Stimulated activated memory B cell treated with anti-CD40 and anti-IgM and Interleukin-4, amounts not matched to agents 10 μg/mL and 1 μg/mL and 100 μg/mL, for 72 hours (primary cell): ENCODE results near the gene PSD2.

ENCODE experiments used
- ATAC-seq: fragments of 150-1000 bp; cut with Tn5 transposase; 2 replicates; pipeline ENCODE4 v1.10.0; 2021
- H3K27ac Mint-ChIP-seq: one replicate; pipeline ENCODE4 v1.8.0; 2022; ENCODE audit warnings: mild to moderate bottlenecking, mixed read lengths
- H3K27me3 Mint-ChIP-seq: one replicate; pipeline ENCODE4 v1.8.0; 2022; ENCODE audit warnings: mixed read lengths
- H3K36me3 Mint-ChIP-seq: one replicate; pipeline ENCODE4 v1.8.0; 2022; ENCODE audit warnings: mixed read lengths
- H3K4me1 Mint-ChIP-seq: one replicate; pipeline ENCODE4 v1.8.0; 2022; ENCODE audit warnings: mixed read lengths
- H3K4me3 Mint-ChIP-seq: one replicate; pipeline ENCODE4 v1.8.0; 2022; ENCODE audit warnings: mild to moderate bottlenecking, moderate library complexity, mixed read lengths
- H3K9me3 Mint-ChIP-seq: one replicate; pipeline ENCODE4 v1.8.0; 2022; ENCODE audit warnings: mixed read lengths

The PSD2 gene

DNA sequence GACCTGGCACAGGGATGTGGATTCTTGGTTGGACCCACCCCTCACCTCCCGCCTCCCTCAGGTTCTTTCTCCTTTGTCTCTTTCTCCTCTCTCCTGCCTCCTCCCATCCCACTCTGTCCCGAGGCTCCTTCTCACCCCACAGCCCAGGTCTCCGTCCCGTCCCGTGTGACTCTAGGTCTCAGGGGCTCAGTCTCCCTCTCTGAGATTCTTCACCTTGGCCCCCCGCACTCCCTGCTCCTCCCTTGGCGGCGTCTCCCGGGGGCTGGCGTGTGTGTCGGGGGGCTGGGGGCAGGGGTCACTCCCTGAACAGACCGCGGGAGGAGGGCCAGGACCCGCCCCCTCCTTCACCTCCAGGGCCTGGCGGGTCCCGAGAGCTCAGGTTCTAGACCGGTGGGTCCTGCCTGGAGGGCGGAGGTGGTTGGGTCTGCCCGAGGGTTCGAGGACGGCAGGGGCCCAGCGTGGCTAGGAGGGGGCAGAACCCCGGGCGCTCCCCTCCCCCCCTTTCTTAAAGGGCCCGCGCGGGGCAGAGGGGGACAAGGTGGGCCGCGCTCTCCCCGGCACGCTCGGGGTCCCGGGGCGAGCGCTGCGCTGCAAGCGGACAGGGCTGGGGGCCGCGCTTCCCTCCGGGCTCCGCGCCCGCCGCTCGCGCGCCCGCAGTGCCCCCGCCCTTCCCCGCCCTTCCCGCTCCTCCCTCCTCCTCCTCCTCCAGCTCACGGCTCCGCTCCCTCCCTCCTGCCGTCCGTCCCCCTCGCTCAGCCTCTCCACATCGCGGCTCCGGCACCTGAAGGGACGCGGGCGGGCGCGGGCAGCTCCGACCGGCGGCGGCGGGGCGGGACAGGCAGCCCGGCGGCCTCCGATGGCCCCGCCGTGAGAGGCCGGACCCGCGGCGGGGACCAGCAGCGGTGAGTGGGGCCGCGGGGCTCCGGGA, at the start of gene PSD2:
Gene PSD2 (plus strand): TSS at position 735 of the 928 bp plus-strand sequence. CDS start 13,633 bp downstream, outside the sequence.
- no peaks in the 10 kb centered on the region for H3K36me3 Mint-ChIP-seq
- peaks cover 6% of the 10 kb centered on the region for H3K4me1 Mint-ChIP-seq
- no peaks in the 10 kb centered on the region for H3K9me3 Mint-ChIP-seq
- H3K4me3 Mint-ChIP-seq = peak within 1 kb of the TSS; percentile 27
- no peak within 1 kb of the TSS for H3K27ac Mint-ChIP-seq
- peak; percentile 21 for ATAC-seq
- H3K27me3 Mint-ChIP-seq = peaks cover 79% of the 10 kb centered on the region

- Mint-ChIP-seq H3K27ac (peak overlapping the region; percentile 89), H3K4me3 (peak overlapping the region; percentile 77), H3K36me3 (no peaks in the 10 kb centered on the region), H3K4me1 (peaks cover 68% of the 10 kb centered on the region), H3K27me3 (no peaks in the 10 kb centered on the region), H3K9me3 (no peaks in the 10 kb centered on the region)
- peak; percentile 80 for ATAC-seq
These were observed 48.7 kb upstream of the PSD2 start for GRCh38 chr5:139746691-139747582.

DNA sequence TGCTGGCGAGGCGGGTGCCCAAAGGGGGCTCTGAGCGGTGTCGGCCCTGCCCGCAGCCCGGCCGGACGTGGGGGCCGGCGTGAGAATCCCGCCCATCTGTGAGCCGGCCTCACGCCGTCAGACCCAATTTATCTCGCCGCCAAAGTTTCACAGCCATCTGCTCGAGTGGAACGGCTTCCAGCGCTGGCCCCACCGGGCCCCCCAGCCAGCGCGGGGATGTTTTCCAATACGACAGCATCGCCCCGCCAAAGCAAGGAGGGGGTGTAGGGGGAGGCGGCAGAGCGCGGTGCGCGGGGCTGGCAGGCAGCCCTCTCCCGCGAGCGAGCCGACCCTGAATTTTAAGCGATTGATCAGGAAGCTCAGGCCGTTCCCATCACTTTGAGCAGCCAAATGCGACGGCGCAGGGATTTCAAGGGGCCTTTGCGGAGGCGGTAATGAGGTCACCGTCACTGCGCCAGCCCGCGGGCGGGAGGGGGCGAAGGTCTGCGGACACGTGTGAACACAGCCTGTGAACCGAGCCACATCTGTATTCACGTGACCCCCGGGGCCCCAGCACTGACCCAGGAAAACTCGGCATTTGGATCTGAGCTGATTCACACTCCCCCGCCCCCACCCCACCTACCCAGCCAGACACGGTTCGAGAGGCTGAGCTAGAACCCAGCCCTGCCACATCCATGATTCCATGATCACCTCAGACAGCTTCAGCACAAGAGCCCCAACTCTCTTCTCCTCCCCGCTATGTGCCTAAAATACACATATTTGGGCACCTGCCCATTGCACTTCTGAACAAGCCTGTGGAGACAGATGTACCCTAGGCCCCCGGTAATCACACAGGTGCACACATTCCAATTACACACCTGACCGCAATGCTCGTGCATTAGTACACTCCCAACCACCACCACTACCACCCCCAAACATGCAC, 47.8 kb upstream of the PSD2 start:
- peak; percentile 32 for ATAC-seq
- Mint-ChIP-seq H3K36me3 (no peaks in the 10 kb centered on the region), H3K27me3 (no peaks in the 10 kb centered on the region), H3K4me1 (peaks cover 68% of the 10 kb centered on the region), H3K27ac (peak overlapping the region; percentile 89), H3K4me3 (peak overlapping the region; percentile 77), H3K9me3 (no peaks in the 10 kb centered on the region)

- peak overlapping the region; percentile 89 for H3K27ac Mint-ChIP-seq
- peak overlapping the region; percentile 70 for H3K4me3 Mint-ChIP-seq
- ATAC-seq = no peak
- no peaks in the 10 kb centered on the region for H3K27me3 Mint-ChIP-seq
- H3K4me1 Mint-ChIP-seq = peaks cover 62% of the 10 kb centered on the region
- no peaks in the 10 kb centered on the region for H3K36me3 Mint-ChIP-seq
- no peaks in the 10 kb centered on the region for H3K9me3 Mint-ChIP-seq
These were observed 47.1 kb upstream of the PSD2 start for GRCh38 chr5:139748505-139748826.

DNA sequence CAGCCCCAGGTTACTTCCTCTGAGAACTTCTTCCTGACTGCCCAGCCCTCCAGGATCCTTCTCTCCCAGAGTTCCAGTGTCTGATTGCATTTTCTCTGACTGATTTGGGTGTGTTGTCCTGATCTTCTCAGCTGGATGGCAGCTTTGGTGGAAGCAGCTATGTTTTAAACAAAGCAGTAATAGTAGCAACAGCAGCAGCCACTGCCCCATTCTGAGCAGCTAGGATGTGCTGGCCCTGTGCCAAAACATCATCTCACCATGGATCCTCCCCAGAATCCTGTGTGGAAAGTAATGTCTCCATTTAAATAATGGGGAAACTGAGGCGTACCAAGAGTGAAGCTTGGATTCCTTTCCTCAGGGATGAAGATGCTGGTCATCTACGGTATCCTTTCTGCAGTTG, 46.4 kb upstream of the PSD2 start:
- Mint-ChIP-seq H3K36me3 (no peaks in the 10 kb centered on the region), H3K4me3 (no peak overlapping the region), H3K4me1 (peaks cover 55% of the 10 kb centered on the region), H3K27ac (peak overlapping the region; percentile 89), H3K9me3 (no peaks in the 10 kb centered on the region), H3K27me3 (no peaks in the 10 kb centered on the region)
- no peak for ATAC-seq

- no peak overlapping the region for H3K27ac Mint-ChIP-seq
These were observed 44.4 kb upstream of the PSD2 start for GRCh38 chr5:139751236-139751635.

DNA sequence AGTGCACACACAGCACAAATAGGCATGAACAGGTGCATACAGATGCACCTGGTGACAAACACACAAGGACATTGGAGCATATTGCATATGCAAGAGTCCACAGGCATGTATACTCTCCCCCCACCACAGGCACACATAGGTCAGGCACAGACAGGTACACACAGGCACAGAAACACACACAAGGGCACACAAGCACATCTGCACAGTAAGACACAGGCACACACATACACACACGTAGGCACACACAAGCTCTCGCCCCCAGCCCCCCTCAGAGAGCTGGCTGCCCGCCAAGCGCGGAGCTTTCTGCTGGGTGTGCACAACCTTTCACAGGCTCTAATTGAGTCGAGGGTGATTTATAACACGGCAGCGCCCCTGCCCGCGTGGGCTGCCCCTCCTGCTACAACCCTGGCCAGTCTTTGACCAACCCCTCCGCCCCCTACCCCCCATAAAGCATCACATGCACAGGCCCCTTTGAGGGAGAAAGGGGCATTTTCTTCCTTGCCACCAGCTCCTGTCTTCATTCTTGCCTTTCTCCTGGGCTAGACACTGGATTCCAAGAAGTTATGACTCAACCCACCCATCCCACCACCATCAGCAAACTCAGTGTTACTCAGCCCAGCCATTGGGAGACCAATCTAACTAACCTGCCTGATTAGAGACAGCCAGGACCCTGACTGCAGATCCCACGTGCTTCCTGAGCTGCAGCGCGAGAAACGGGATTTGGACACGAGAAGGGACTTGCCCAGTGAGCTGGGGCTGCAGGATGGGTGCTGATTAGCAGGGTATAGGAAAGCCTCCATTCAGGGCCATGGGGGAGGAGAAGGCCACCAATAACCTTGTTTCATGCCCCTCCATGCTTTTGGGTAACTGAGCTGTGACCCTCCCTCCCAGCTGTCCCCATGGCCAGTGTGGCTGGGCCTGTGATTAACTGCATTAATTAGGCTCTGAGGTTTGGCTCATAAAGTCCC, 42.8 kb upstream of the PSD2 start:
- Mint-ChIP-seq H3K9me3 (no peaks in the 10 kb centered on the region), H3K36me3 (no peaks in the 10 kb centered on the region), H3K27ac (no peak overlapping the region), H3K4me3 (no peak overlapping the region), H3K4me1 (peaks cover 48% of the 10 kb centered on the region), H3K27me3 (no peaks in the 10 kb centered on the region)
- ATAC-seq = no peak

More at GRCh38 chr5:139751236-139751635, 44.4 kb upstream of the PSD2 start:
- no peak overlapping the region for H3K4me3 Mint-ChIP-seq
- H3K36me3 Mint-ChIP-seq = no peaks in the 10 kb centered on the region
- no peak for ATAC-seq
- H3K9me3 Mint-ChIP-seq = no peaks in the 10 kb centered on the region
- no peaks in the 10 kb centered on the region for H3K27me3 Mint-ChIP-seq
- peaks cover 51% of the 10 kb centered on the region for H3K4me1 Mint-ChIP-seq

GRCh38 chr5:139755892-139756671, 39.5 kb upstream of the PSD2 start:
- Mint-ChIP-seq H3K4me3 (peak overlapping the region; percentile 78), H3K9me3 (no peaks in the 10 kb centered on the region), H3K27ac (peak overlapping the region; percentile 8), H3K36me3 (no peaks in the 10 kb centered on the region), H3K4me1 (peaks cover 47% of the 10 kb centered on the region), H3K27me3 (no peaks in the 10 kb centered on the region)
- ATAC-seq = peak; percentile 69

GRCh38 chr5:139756971-139757370, 38.6 kb upstream of the PSD2 start:
- no peaks in the 10 kb centered on the region for H3K27me3 Mint-ChIP-seq
- peaks cover 47% of the 10 kb centered on the region for H3K4me1 Mint-ChIP-seq
- no peaks in the 10 kb centered on the region for H3K9me3 Mint-ChIP-seq
- H3K4me3 Mint-ChIP-seq = no peak overlapping the region
- ATAC-seq = no peak
- H3K27ac Mint-ChIP-seq = no peak overlapping the region
- no peaks in the 10 kb centered on the region for H3K36me3 Mint-ChIP-seq

GRCh38 chr5:139757727-139758509, 37.7 kb upstream of the PSD2 start:
- Mint-ChIP-seq H3K4me3 (no peak overlapping the region), H3K36me3 (no peaks in the 10 kb centered on the region), H3K9me3 (no peaks in the 10 kb centered on the region), H3K27me3 (no peaks in the 10 kb centered on the region), H3K27ac (no peak overlapping the region), H3K4me1 (peaks cover 47% of the 10 kb centered on the region)
- no peak for ATAC-seq

DNA sequence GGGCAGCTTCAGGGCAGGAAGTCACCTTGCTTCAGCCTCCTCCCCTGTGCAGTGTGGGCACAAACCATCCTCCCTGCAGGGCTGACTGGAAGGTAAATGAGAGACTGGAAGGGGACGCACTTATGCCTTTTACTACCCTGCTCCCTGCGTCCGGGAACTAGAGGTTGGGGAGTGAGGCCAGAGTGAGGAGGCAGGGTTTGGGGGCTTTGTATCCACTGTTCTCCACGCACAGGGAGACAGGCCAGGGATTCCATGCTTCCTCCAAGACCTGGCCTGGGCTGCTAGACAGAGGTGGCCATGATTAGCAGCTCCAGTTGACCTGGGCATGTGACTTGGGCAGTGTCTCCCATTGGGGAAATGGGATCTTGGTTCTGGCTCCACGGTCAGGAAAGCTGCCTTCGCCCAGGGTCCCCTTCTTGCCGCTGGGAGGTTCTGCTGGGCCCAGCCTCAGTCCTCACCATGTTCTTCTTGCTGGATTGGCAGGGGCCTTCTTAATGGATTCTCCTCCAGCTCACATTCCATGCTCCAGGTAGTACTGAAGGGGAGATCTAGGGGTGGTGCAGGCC, 37.0 kb upstream of the PSD2 start:
- ATAC-seq = no peak
- H3K4me3 Mint-ChIP-seq = no peak overlapping the region
- H3K9me3 Mint-ChIP-seq = no peaks in the 10 kb centered on the region
- H3K4me1 Mint-ChIP-seq = peaks cover 50% of the 10 kb centered on the region
- no peaks in the 10 kb centered on the region for H3K36me3 Mint-ChIP-seq
- no peak overlapping the region for H3K27ac Mint-ChIP-seq
- H3K27me3 Mint-ChIP-seq = peaks cover 6% of the 10 kb centered on the region

DNA sequence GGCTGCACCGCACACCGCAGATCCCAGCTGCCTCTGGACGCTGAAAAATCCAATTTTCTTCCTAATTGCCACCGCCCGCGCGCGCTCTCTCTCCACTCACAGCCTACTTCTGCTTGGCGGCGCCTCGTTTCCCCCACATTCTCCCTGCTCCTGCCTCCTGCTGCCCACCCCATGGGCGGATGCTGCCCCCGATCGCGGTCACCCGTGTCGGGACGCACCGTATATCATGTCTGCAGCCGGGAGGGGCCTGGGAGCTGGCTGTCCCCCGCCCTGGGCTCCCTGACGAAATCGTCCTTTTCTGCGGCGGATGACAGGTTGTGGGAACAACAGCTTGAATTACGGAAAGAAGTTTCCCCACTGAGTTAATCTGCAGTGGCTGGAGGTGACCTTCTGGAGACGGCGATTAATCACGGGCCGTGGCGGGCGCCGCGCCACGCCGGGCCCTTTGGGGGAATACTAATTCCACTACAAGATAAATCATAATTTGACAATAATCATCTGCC, 36.3 kb upstream of the PSD2 start:
- H3K27me3 Mint-ChIP-seq = peaks cover 12% of the 10 kb centered on the region
- H3K4me3 Mint-ChIP-seq = no peak overlapping the region
- H3K36me3 Mint-ChIP-seq = no peaks in the 10 kb centered on the region
- ATAC-seq = no peak
- no peak overlapping the region for H3K27ac Mint-ChIP-seq
- no peaks in the 10 kb centered on the region for H3K9me3 Mint-ChIP-seq
- peaks cover 57% of the 10 kb centered on the region for H3K4me1 Mint-ChIP-seq
